HG03565 (cell line): ENCODE results near the gene WTIP.
"Not testable (repeated sequence)": the region's sequence is repeated elsewhere in the genome, so short reads cannot be mapped to it uniquely, and the experiment has no call there.

ENCODE experiments used
- ATAC-seq: cut with Tn5 transposase; IDR thresholded peaks from one replicate; pipeline ENCODE4 v1.9.1; 2021; ENCODE audit warnings: mild to moderate bottlenecking, moderate library complexity; ENCODE audit not compliant: unreplicated experiment

Gene WTIP

GRCh38 chr19:34478496-34478895 lies 3.1 kb upstream of the WTIP start:
- not testable (repeated sequence) for ATAC-seq

- no peak for ATAC-seq
These were observed 2.2 kb upstream of the WTIP start for GRCh38 chr19:34479396-34479795.

- no peak for ATAC-seq
These were observed 1.1 kb upstream of the WTIP start for GRCh38 chr19:34480491-34480890.

GRCh38 chr19:34481861-34482379 lies 362 bp downstream of the WTIP start:
- ATAC-seq: no peak

GRCh38 chr19:34482380-34483250 lies 1.1 kb downstream of the WTIP start:
- no peak for ATAC-seq

- no peak for ATAC-seq
These were observed 2.8 kb downstream of the WTIP start for GRCh38 chr19:34484328-34484727.

GRCh38 chr19:34485831-34486230 lies 4.3 kb downstream of the WTIP start:
- no peak for ATAC-seq

GRCh38 chr19:34487651-34488051 lies 6.1 kb downstream of the WTIP start:
- no peak for ATAC-seq

- no peak for ATAC-seq
These were observed 7.6 kb downstream of the WTIP start for GRCh38 chr19:34489175-34489574.

- ATAC-seq: no peak
These were observed 8.7 kb downstream of the WTIP start for GRCh38 chr19:34490141-34490766.

GRCh38 chr19:34493038-34493648 lies 11.6 kb downstream of the WTIP start:
- no peak for ATAC-seq

GRCh38 chr19:34493649-34494044 lies 12.1 kb downstream of the WTIP start:
- ATAC-seq: no peak

GRCh38 chr19:34494601-34495000 lies 13.0 kb downstream of the WTIP start:
- ATAC-seq: no peak

GRCh38 chr19:34495416-34495815 lies 13.9 kb downstream of the WTIP start:
- no peak for ATAC-seq

- no peak for ATAC-seq
These were observed 15.7 kb downstream of the WTIP start for GRCh38 chr19:34497112-34497805.

- no peak for ATAC-seq
These were observed 17.7 kb downstream of the WTIP start for GRCh38 chr19:34499155-34499834.

- no peak for ATAC-seq
These were observed 19.1 kb downstream of the WTIP start for GRCh38 chr19:34500656-34501120.

- peak; percentile 81 for ATAC-seq
These were observed 20.1 kb downstream of the WTIP start for GRCh38 chr19:34501339-34502320.
